Hematopoietic multipotent progenitor cell (in vitro differentiated cells): Measurements from ENCODE around the gene CACUL1. TPM values are rescaled to one million over a fixed set of nuclear protein-coding genes. Genes with fewer than 3 reads are reported as not detected.
"Not testable (repeated sequence)": the region's sequence is repeated elsewhere in the genome, so short reads cannot be mapped to it uniquely, and the experiment has no call there.

Experiments used
- DNase-seq, 3 donors: peaks; one replicate each; pipeline ENCODE4 v3.0.0-alpha.2; 2011 to 2015; ENCODE audit warnings: low read depth in 2 of 3, low spot score in 2 of 3
- total RNA-seq: library from RNA; depleted of rRNA; stranded (reverse); fragments of >200 nt; gene quantifications from one replicate; pipeline ENCODE4 v1.2.3, GENCODE V29; 2012

Gene CACUL1
- total RNA-seq, 1 donor, result 15.3 TPM

- DNase-seq, result not testable (repeated sequence)
These were observed 96.6 kb downstream of the CACUL1 start for GRCh38 chr10:118658168-118658567.

GRCh38 chr10:118645294-118645693, 109.5 kb downstream of the CACUL1 start:
- not testable (repeated sequence) for DNase-seq

GRCh38 chr10:118642228-118642627, 112.5 kb downstream of the CACUL1 start:
- DNase-seq, result no peak

- DNase-seq, result no peak
These were observed 116.1 kb downstream of the CACUL1 start for GRCh38 chr10:118638680-118639079.

- no peak for DNase-seq
These were observed 118.9 kb downstream of the CACUL1 start for GRCh38 chr10:118635674-118636402.

- no peak for DNase-seq
These were observed 121.0 kb downstream of the CACUL1 start for GRCh38 chr10:118633786-118634185.

- no peak for DNase-seq
These were observed 125.6 kb downstream of the CACUL1 start for GRCh38 chr10:118629211-118629610.

- no peak for DNase-seq
These were observed 126.4 kb downstream of the CACUL1 start for GRCh38 chr10:118628397-118628796.

- DNase-seq, result no peak
These were observed 127.8 kb downstream of the CACUL1 start for GRCh38 chr10:118626953-118627352.

Other genes with a start within 250 kb of the CACUL1 start
- gene PRLHR, start 159.3 kb downstream of the CACUL1 start, total RNA-seq, result not detected